Raji (cell line): Measurements from ENCODE around the gene VGF.

Experiments used
- POLR2A ChIP-seq: IDR thresholded peaks from 2 replicates; pipeline ENCODE4 v1.6.1; 2011; ENCODE audit warnings: low read depth, low read length, control low read depth; ENCODE audit not compliant: insufficient read depth

Gene VGF

DNA sequence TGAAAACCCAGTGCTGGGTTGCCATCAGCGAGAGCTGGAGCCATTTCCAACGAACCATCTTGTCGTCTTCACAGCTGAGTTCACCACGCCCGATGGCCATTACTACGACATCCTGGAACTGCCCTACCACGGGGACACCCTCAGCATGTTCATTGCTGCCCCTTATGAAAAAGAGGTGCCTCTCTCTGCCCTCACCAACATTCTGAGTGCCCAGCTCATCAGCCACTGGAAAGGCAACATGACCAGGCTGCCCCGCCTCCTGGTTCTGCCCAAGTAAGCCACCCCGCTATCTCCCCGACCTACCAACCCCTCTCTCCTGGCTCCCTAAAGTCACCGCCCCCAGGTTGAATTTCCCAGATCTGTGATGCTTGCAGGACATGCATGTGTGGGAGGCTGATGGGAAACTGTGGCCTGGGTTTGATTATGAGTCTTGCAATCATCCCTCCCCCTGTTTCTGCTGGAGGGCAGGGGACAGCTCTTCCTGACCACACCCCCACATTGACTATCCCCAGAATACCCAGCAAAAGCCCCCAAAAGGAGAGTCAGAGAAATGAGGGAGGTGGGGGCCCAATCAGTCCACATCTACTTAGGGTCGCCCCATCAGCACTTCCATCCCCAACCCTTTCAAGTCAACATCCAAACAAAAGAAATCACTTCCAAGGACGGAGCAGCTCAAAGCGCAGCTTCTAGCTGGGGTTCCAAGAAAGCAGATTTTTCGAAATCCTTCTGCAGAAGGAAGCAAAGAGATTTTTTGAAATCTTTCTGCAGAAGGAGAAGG, 31.6 kb downstream of the VGF start:
- TF ChIP-seq POLR2A = no peak

DNA sequence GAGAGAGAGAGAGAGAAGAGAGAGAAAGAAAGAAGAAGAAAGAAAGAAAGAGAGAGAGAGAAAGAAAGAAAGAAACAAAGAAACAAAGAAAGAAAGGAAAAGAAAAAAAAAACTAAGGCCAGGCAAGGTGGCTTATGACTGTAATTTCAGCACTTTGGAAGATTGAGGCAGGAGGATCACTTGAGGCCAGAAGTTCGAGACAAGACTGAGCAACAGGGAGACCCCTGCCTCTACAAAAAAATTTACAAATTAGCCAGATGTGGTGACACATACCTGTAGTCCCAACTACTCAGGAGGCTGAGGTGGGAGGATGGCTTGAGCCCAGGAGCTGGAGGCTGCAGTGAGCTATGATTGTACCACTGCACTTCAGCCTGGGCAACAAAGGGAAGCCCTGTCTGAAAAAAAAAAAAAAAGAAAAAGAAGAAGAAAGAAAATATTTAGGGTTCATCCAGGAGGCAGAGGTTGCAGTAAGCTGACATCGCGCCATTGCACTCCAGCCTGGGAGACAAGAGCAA, 35.7 kb downstream of the VGF start:
- TF ChIP-seq POLR2A = no peak

DNA sequence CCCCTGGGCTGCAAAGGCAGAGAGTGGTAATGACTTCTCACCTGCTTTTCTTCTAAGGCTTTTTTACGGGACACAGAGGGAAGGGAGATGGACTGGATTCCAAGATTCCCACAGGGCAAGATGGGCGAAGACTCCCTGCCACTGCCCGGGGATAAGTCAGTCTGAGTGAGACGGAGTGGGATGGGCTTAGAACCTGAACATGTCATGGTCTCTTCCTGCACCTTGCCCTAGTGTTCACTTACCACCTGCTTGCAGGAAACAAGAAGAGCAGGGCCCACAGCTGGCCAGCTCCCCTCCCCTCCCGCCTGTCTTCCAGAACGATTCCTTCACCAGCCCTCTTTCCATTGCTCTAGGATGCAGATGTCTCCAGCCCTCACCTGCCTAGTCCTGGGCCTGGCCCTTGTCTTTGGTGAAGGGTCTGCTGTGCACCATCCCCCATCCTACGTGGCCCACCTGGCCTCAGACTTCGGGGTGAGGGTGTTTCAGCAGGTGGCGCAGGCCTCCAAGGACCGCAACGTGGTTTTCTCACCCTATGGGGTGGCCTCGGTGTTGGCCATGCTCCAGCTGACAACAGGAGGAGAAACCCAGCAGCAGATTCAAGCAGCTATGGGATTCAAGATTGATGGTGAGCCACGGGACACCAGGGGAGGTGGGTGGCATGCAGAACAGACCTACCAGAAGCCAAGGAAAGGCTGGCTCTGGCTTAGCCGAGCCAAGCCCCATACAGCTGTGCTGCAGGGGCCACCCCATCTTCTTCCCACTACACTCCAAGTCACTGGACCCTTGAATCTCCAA, 37.1 kb downstream of the VGF start:
- TF ChIP-seq POLR2A = no peak

DNA sequence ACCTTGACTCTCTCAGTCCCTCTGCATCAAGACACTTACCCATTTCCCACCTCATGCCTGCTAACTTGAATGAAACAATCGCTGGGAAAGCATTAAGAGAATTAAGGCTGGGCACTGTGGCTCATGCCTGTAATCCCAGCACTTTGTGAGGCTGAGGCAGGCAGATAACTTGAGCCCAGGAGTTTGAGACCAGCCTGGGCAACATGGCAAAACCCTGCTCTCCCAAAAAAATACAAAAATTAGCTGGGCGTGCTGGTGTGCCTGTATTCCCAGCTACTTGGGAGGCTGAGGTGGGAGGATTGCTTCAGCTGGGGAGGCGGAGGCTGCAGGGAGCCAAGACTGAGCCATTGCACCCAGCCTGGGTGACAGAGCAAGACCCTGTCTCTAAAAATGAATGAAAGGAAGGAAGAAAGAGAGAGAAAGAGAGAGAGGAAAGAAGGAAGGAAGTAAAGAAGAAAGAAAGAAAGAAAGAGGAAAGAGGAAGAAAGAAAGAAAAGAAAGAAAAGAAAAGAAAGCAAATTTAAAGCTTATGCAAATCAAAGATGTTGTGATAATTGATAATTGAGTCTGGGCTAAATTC, 37.8 kb downstream of the VGF start:
- no peak for TF ChIP-seq POLR2A

DNA sequence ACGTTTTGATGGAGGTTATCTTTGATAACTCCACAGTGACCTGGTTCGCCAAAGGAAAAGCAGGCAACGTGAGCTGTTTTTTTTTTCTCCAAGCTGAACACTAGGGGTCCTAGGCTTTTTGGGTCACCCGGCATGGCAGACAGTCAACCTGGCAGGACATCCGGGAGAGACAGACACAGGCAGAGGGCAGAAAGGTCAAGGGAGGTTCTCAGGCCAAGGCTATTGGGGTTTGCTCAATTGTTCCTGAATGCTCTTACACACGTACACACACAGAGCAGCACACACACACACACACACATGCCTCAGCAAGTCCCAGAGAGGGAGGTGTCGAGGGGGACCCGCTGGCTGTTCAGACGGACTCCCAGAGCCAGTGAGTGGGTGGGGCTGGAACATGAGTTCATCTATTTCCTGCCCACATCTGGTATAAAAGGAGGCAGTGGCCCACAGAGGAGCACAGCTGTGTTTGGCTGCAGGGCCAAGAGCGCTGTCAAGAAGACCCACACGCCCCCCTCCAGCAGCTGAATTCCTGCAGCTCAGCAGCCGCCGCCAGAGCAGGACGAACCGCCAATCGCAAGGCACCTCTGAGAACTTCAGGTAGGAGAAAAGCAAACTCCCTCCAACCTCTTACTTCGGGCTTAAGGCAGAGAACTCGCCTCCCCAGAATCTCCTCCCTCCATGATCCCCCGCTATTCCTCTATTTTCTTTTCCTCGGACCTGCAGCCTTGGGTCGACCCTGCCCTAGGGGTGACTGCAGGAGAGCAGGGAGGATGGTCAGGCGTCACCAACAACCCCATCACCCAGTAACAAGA, 38.5 kb downstream of the VGF start, which contains the start of gene SERPINE1:
SERPINE1 (plus strand) TSS at position 454 of the 809 bp plus-strand sequence. CDS start 1,290 bp downstream, outside the sequence.
- 0 out of 2 replicates have a peak, but pooled peaks have one; percentile 32 for TF ChIP-seq POLR2A

DNA sequence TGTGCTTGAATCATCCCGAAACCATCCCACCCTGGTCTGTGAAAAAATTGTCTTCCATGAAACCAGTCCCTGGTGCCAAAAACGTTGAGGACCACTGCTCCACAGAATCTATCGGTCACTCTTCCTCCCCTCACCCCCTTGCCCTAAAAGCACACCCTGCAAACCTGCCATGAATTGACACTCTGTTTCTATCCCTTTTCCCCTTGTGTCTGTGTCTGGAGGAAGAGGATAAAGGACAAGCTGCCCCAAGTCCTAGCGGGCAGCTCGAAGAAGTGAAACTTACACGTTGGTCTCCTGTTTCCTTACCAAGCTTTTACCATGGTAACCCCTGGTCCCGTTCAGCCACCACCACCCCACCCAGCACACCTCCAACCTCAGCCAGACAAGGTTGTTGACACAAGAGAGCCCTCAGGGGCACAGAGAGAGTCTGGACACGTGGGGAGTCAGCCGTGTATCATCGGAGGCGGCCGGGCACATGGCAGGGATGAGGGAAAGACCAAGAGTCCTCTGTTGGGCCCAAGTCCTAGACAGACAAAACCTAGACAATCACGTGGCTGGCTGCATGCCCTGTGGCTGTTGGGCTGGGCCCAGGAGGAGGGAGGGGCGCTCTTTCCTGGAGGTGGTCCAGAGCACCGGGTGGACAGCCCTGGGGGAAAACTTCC, 39.2 kb downstream of the VGF start:
- no peak for TF ChIP-seq POLR2A

DNA sequence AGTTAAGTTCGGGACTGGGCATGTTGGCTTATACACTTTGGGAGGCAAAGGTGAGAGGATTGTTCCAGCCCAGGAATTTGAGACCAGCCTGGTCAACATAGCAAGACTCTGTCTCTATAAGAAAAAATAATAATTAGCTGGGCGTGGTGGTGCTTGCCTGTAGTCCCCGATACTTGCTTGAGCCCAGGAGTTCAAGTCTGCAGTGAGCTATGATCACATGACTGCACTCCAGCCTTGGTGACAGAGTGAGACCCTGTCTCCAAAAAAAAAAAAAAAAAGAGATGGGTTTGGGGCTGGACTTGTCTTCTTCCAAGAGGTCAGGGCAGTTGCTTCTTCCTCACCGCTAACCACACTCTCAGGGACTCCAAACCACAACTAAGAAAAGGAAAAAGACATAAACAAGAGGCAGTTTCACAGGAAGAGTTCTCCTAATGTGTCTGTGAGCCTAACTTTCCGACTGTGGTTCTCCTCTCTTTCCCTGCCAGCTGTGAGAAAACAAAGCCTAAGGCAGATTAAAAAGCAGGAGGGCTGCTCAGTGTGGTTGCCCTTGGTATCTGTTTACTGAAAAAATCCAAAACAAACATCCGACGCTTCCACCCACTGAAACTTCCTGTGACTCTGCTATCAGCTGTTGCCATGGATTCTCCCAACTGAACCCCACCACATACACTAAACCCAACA, 40.9 kb downstream of the VGF start:
- TF ChIP-seq POLR2A = no peak

DNA sequence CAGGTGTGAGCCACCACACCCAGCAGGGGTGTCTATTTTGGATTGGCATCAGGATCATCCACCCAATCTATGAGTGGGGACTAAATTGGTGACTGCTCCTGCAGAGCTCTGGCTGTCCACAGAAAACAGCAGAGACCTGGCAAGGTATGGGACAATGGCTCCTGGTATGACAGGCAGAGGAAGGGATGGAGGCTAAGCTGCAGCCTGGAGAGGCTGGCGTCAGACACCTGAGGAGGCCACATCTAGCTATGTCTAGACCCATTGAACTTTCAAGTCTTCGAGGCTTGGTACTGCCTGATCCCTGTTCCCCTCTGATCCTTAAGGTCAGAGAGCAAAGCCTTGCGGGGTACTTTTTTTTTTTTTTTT, 41.7 kb downstream of the VGF start:
- no peak for TF ChIP-seq POLR2A

DNA sequence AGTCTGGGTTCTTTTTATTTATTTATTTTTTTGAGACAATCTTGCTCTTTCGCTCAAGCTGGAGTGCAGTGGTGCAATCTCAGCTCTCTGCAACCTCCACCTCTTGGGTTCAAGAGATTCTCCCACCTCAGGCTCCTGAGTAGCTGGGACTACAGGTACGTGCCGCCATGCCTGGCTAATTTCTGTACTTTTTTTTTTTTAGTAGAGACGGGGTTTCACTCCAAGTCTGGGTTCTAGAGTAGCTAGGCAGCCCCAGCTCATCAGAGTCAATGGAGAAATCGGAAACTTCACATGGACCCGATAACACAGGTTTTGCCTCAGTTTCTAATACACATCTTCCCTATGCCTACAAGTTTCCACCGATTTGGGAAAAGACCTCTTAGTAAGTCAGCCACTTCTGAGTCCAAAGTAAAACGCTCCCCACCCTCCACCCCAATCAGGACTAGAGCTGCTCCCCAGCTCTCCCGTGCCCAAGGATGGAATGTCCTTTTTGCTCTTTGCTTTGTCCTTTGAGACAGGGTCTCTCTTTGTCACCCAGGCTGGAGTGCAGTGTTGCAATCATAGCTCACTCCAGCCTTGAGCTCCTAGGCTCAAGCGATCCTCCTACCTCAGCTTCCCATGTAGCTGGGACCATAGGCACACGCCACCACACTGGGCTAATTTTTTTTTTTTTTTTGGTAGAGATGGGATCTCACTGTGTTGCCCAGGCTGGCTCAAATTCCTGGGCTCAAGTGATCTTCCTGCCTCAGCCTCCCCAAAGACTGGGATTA, 42.3 kb downstream of the VGF start:
- no peak for TF ChIP-seq POLR2A

DNA sequence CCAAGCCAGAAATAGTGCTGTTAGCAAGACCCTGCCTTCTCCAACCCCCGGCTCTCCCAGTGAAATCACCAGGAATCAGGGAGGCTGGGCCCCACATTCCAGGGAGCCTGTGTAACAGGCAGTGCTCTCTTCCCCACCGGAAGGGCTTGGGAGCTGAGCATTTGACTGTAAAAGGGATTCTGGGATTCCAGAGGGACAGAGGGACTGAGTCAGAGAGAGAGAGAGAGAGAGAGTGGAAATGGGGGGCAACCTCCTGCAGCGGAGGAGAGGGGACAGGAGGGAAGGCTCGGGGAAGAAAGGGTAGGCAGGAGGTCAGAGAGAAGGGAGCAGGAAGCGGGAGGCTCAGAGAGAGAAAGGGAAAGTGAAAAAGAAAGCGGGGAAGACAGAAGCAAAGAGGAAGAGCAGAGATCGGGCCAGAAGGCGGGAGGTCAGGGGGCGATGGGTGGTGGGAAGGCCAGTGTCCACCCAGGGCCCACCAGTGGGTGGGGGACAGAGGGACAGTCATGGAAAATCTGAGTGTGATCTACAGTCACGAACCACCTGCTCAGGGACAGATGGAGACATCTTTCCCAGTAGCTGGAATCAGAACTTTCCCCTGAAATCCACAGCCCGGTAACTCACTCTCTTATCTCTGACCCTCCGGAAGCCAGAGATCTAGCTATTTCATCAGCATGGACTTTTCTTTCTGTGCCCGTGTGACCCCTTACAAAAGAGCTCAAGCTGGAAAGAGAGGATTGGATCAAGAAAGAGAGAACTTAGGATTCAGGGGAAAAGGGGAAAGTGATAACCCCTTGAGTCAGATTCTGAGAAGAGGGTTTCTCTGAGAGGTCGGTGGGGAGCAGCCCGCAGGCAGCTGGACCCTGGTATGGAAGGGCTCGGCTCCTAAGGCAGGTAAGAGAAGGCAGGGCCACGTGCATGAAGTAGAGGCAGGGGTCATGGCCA, 43.1 kb downstream of the VGF start:
- TF ChIP-seq POLR2A = no peak

DNA sequence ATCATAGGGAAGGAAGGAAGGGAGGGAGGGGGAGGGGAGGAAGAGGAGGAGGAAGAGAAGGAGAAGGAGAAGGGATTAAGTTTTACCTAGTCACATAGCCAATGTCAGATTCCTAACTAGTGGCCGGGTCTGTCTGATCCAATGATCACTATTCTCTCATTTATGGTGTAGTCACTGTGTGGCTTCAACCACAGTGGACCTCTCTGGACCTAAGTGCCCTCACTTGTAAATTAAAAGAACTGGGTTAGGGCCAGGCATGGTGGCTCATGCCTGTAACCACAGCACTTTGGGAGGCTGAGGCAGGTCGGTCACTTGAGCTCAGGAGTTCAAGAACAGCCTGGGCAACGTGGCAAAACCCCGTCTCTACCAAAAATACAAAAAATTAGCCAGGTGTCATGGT, 45.1 kb downstream of the VGF start:
- no peak for TF ChIP-seq POLR2A

DNA sequence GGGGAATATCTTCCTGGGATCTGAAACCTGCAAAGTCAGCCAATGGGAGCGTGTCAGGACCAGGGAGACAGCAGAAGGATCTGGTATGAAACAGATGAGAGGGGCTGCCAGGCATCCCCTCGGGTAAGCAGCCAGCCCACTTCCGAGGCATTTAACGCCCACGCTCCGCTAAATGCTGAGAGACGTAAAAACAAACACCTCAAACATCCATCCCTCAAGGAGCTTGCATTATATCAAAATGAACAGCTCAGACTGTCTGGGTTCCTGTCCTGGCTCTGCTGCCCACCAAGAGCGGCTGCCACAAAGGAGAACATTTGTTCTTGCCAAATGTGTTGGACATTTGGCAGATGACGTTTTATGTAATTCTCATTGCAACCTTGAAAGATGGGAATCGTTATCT, 45.5 kb downstream of the VGF start:
- no peak for TF ChIP-seq POLR2A

DNA sequence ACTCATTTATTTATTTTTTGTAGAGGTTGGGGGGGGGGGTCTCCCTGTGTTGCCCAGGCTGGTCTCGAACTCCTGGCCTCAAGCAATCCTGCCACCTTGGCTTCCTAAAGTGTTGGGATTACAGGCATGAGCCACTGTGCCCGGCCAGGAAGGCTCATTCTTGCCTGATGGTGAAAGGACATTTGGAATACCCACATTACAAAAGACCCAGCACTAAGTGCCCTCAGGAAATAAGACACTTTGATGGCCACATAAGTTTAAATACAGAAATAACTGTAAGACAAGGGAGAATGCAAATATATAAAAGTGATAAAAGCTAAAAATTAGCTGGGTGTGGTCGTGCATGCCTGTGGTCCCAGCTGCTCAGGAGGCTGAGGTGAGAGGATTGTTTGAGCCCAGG, 46.5 kb downstream of the VGF start:
- TF ChIP-seq POLR2A = no peak
